Endodermal cell (in vitro differentiated cells): ENCODE measurements around the gene CD40LG. TPM values are rescaled to one million over a fixed set of nuclear protein-coding genes. Genes with fewer than 3 reads are reported as not detected.

Experiments
- DNase-seq: peaks from one replicate; pipeline ENCODE4 v3.0.0-alpha.2; 2017
- H3K27ac ChIP-seq: 2 replicates; pipeline ENCODE4 v1.5.1; 2013; ENCODE audit warnings: mild to moderate bottlenecking, low read depth, low read length, moderate library complexity
- H3K27me3 ChIP-seq: 2 replicates; pipeline ENCODE4 v1.6.1; 2013; ENCODE audit warnings: mild to moderate bottlenecking, low read length, moderate library complexity; ENCODE audit not compliant: insufficient read depth, control insufficient read depth, poor library complexity, severe bottlenecking
- H3K36me3 ChIP-seq: 2 replicates; pipeline ENCODE4 v1.7.0; 2013; ENCODE audit warnings: mild to moderate bottlenecking, low read length, moderate library complexity; ENCODE audit not compliant: control insufficient read depth, insufficient read depth
- H3K4me1 ChIP-seq: one replicate; pipeline ENCODE4 v1.7.0; 2013; ENCODE audit warnings: low read length; ENCODE audit not compliant: control insufficient read depth, insufficient read depth
- H3K4me3 ChIP-seq: 2 replicates; pipeline ENCODE4 v1.5.1; 2013; ENCODE audit warnings: mild to moderate bottlenecking, low read length, moderate library complexity
- H3K9ac ChIP-seq: 2 replicates; pipeline ENCODE4 v1.6.1; 2013; ENCODE audit warnings: mild to moderate bottlenecking, low read length, moderate library complexity; ENCODE audit not compliant: poor library complexity, severe bottlenecking; ENCODE audit errors: extremely low read depth
- H3K9me3 ChIP-seq: 2 replicates; pipeline ENCODE4 v1.6.1; 2013; ENCODE audit warnings: mild to moderate bottlenecking, low read length, moderate library complexity; ENCODE audit not compliant: control insufficient read depth
- H3K27ac Mint-ChIP-seq: 2 replicates; pipeline ENCODE4 v1.8.0; 2020; ENCODE audit warnings: mixed read lengths
- H3K27me3 Mint-ChIP-seq: 2 replicates; pipeline ENCODE4 v1.8.0; 2021; ENCODE audit warnings: mild to moderate bottlenecking, mixed read lengths; ENCODE audit not compliant: insufficient read depth
- H3K36me3 Mint-ChIP-seq: 2 replicates; pipeline ENCODE4 v1.8.0; 2020; ENCODE audit warnings: low read depth, mixed read lengths
- H3K4me1 Mint-ChIP-seq: 2 replicates; pipeline ENCODE4 v1.8.0; 2020; ENCODE audit warnings: mixed read lengths
- H3K4me3 Mint-ChIP-seq: 2 replicates; pipeline ENCODE4 v1.8.0; 2020; ENCODE audit warnings: mild to moderate bottlenecking, moderate library complexity, mixed read lengths
- H3K9me3 Mint-ChIP-seq: 2 replicates; pipeline ENCODE4 v1.8.0; 2020; ENCODE audit warnings: mild to moderate bottlenecking, mixed read lengths
- WGBS, 2 experiments: methylation state at CpG; one replicate each; pipeline versions ENCODE4 v1.1.5 to v1.1.7; 2013; ENCODE audit warnings: missing lambda C conversion rate in 2 of 2, mixed read lengths in 1 of 2; ENCODE audit not compliant: insufficient coverage in 1 of 2, insufficient read length in 1 of 2; 5-methylcytosine and 5-hydroxymethylcytosine counted together
- total RNA-seq, 2 donors: library from RNA; stranded (reverse); fragmentation: NEBNext Ultra II Directional in 1 of 2; extraction: Animal tissue kit (Norgen Biotek cat#: 25700) in 1 of 2; gene quantifications; 2 replicates in 1 of 2; 3 replicates in 1 of 2; pipeline ENCODE4 v1.2.1, GENCODE V29; 2021
- TF ChIP-seq, protein P1 (sequence below): fragments of 200-600 bp; sonication (generic); conservative IDR thresholded peaks from 2 replicates; pipeline ENCODE4 v1.5.0; 2021; ENCODE audit warnings: antibody characterized with exemption, mild to moderate bottlenecking

CD40LG gene
- total RNA-seq, 2 donors from 2014 or later, result not detected

- no peak overlapping the region for H3K9ac ChIP-seq
- H3K4me1 ChIP-seq, result no peaks in the 10 kb centered on the region
- H3K27ac ChIP-seq, result no peak overlapping the region
- no peak overlapping the region for H3K4me3 Mint-ChIP-seq
- H3K27ac Mint-ChIP-seq, result no peak overlapping the region
- H3K27me3 Mint-ChIP-seq, result no peaks in the 10 kb centered on the region
- H3K9me3 Mint-ChIP-seq, result peaks cover 57% of the 10 kb centered on the region
- H3K9me3 ChIP-seq, result no peaks in the 10 kb centered on the region
- WGBS, 2 experiments, result no CpG with 5 or more reads among the region's 1 CpG
- H3K4me1 Mint-ChIP-seq, result no peaks in the 10 kb centered on the region
- no peak overlapping the region for H3K4me3 ChIP-seq
- no peaks in the 10 kb centered on the region for H3K36me3 Mint-ChIP-seq
- no peak for DNase-seq
- TF ChIP-seq, protein P1, sequence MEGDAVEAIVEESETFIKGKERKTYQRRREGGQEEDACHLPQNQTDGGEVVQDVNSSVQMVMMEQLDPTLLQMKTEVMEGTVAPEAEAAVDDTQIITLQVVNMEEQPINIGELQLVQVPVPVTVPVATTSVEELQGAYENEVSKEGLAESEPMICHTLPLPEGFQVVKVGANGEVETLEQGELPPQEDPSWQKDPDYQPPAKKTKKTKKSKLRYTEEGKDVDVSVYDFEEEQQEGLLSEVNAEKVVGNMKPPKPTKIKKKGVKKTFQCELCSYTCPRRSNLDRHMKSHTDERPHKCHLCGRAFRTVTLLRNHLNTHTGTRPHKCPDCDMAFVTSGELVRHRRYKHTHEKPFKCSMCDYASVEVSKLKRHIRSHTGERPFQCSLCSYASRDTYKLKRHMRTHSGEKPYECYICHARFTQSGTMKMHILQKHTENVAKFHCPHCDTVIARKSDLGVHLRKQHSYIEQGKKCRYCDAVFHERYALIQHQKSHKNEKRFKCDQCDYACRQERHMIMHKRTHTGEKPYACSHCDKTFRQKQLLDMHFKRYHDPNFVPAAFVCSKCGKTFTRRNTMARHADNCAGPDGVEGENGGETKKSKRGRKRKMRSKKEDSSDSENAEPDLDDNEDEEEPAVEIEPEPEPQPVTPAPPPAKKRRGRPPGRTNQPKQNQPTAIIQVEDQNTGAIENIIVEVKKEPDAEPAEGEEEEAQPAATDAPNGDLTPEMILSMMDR, result no peak
- H3K36me3 ChIP-seq, result no peaks in the 10 kb centered on the region
- no peaks in the 10 kb centered on the region for H3K27me3 ChIP-seq
These were observed 18.1 kb downstream of the CD40LG start for GRCh38 chrX:136666088-136666487.

DNA sequence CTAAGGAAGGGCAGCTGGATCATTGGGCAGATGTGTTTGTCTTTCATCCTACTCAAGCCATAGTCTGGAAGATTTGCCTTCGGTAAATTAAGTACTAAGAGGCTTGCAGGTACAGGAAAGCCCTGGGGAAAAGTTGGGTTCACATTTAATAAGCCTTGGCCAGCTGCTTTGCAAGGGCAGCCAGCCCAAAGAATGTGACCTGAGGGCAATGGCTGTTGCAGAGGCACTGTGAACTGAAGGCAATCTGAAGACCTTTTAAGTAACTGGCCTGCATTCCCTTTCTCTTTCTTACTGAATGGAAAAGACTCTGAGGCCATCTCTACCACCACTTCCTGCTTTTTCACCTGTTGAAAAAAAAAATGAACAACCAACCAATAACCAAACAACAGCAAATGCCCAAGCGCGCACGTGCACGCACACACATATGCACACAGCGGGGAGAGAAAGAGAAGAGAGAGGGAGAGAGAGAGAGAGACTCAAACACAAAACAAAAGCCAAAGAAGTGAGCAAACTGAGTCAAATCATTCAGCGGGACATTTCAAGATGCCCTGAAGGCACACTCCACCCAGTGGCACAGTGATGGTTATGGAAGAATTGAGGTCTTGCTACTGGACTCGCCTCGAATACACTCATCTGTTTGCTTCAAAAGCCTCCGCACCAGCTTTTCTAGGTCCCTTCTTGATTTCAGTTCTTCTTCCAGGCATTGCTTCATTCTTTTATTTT lies 19.6 kb downstream of the CD40LG start:
- H3K4me3 ChIP-seq, result no peak overlapping the region

GRCh38 chrX:136671006-136671610 lies 23.1 kb downstream of the CD40LG start:
- DNase-seq, result no peak
- Histone ChIP-seq H3K27me3 (no peaks in the 10 kb centered on the region), H3K4me1 (no peaks in the 10 kb centered on the region), H3K4me3 (no peak overlapping the region), H3K27ac (no peak overlapping the region), H3K9me3 (no peaks in the 10 kb centered on the region), H3K9ac (no peak overlapping the region), H3K36me3 (no peaks in the 10 kb centered on the region)
- peaks cover 55% of the 10 kb centered on the region for H3K9me3 Mint-ChIP-seq
- no peaks in the 10 kb centered on the region for H3K27me3 Mint-ChIP-seq
- no peaks in the 10 kb centered on the region for H3K4me1 Mint-ChIP-seq
- no peaks in the 10 kb centered on the region for H3K36me3 Mint-ChIP-seq
- TF ChIP-seq, protein P1, result no peak
- no peak overlapping the region for H3K4me3 Mint-ChIP-seq
- H3K27ac Mint-ChIP-seq, result no peak overlapping the region
- WGBS, 2 experiments, result 85% methylated on average over 2 of the region's 3 CpGs; no CpG with 5 or more reads in 1 of the 2 experiments

More for the DNA sequence above, 19.6 kb downstream of the CD40LG start:
- 96% methylated on average over 10 of the region's 10 CpGs; no CpG with 5 or more reads in 1 of the 2 experiments for WGBS, 2 experiments
- no peaks in the 10 kb centered on the region for H3K9me3 ChIP-seq
- H3K36me3 ChIP-seq, result no peaks in the 10 kb centered on the region
- Mint-ChIP-seq H3K4me3 (no peak overlapping the region), H3K4me1 (no peaks in the 10 kb centered on the region), H3K27me3 (no peaks in the 10 kb centered on the region), H3K36me3 (no peaks in the 10 kb centered on the region), H3K9me3 (peaks cover 63% of the 10 kb centered on the region), H3K27ac (no peak overlapping the region)
- H3K9ac ChIP-seq, result no peak overlapping the region
- no peaks in the 10 kb centered on the region for H3K27me3 ChIP-seq
- H3K27ac ChIP-seq, result no peak overlapping the region
- TF ChIP-seq, protein P1, result no peak
- no peaks in the 10 kb centered on the region for H3K4me1 ChIP-seq
- DNase-seq, result no peak
